Measurements from ENCODE around the gene IFT20. TPM values are rescaled to one million over a fixed set of nuclear protein-coding genes. Genes with fewer than 3 reads are reported as not detected.

IFT20 gene
- total RNA-seq, 5 donors from 2014 or later (not counting 1 experiment from before 2014, with no cell fraction given) = 29.3 to 55.4 (median 33.8) TPM

- peaks cover 0 to 2% (median 0%) of the 10 kb centered on the region in 3 donors for H3K4me1 Mint-ChIP-seq
- no peak overlapping the region for H3K4me3 ChIP-seq (ENCODE audit: control insufficient read depth in 1 of 2, extremely low read depth in 1 of 2, low read length in 1 of 2)
- H3K27me3 ChIP-seq (replicated peaks in 1 of 2; ENCODE audit: control insufficient read depth in 2 of 2, extremely low read depth in 1 of 2, insufficient read depth in 2 of 2, low read length in 1 of 2) = no peaks in the 10 kb centered on the region
- no peak overlapping the region for H3K4me3 Mint-ChIP-seq
- H3K36me3 ChIP-seq (ENCODE audit: control insufficient read depth in 2 of 2, extremely low read depth in 1 of 2, insufficient read depth in 1 of 2, low read length in 1 of 2) = peaks cover 3 to 33% of the 10 kb centered on the region in 2 donors
- ATAC-seq (replicated peaks in 1 of 4) = no peak
- peaks cover 21% of the 10 kb centered on the region for H3K36me3 Mint-ChIP-seq
- CTCF ChIA-PET = no interaction called here
- no peaks in the 10 kb centered on the region for H3K27me3 Mint-ChIP-seq
- H3K9me3 Mint-ChIP-seq = no peaks in the 10 kb centered on the region
- H3K27ac Mint-ChIP-seq = no peak overlapping the region
- no peaks in the 10 kb centered on the region for H3K4me1 ChIP-seq (ENCODE audit: control insufficient read depth in 1 of 2, extremely low read depth in 1 of 2, insufficient read depth in 2 of 2, low read length in 2 of 2)
- POLR2A ChIA-PET = no interaction called here
- no peak overlapping the region for H3K27ac ChIP-seq (ENCODE audit: low read length)
- no peaks in the 10 kb centered on the region for H3K9me3 ChIP-seq
- no peak for DNase-seq
- WGBS (ENCODE audit: insufficient coverage) = 100% methylated on average over 5 of the region's 7 CpGs
Measured at GRCh38 chr17:28326114-28326513, 9.2 kb downstream of the IFT20 start.

GRCh38 chr17:28325211-28325610 is 10.1 kb downstream of the IFT20 start:
- no peak overlapping the region for H3K27ac ChIP-seq (ENCODE audit: low read length)
- H3K4me1 ChIP-seq (ENCODE audit: control insufficient read depth in 1 of 2, extremely low read depth in 1 of 2, insufficient read depth in 2 of 2, low read length in 2 of 2) = no peaks in the 10 kb centered on the region
- H3K36me3 ChIP-seq (ENCODE audit: control insufficient read depth in 2 of 2, extremely low read depth in 1 of 2, insufficient read depth in 1 of 2, low read length in 1 of 2) = peaks cover 0 to 24% of the 10 kb centered on the region in 2 donors
- no peak overlapping the region for H3K4me3 ChIP-seq (ENCODE audit: control insufficient read depth in 1 of 2, extremely low read depth in 1 of 2, low read length in 1 of 2)
- DNase-seq (no peak), ATAC-seq (replicated peaks in 1 of 4) (no peak)
- no peak overlapping the region for H3K4me3 Mint-ChIP-seq
- no peaks in the 10 kb centered on the region for H3K27me3 Mint-ChIP-seq
- H3K27ac Mint-ChIP-seq = no peak overlapping the region
- no peaks in the 10 kb centered on the region for H3K9me3 Mint-ChIP-seq
- H3K4me1 Mint-ChIP-seq = peaks cover 2 to 6% (median 4%) of the 10 kb centered on the region in 3 donors
- ChIA-PET CTCF (no interaction called here), POLR2A (interaction anchor here in 1 of 2 donors (0.6 kb wide), 1 partner anchor 18 kb away, joined by 4 read pairs; no protein-coding TSS in a partner anchor)
- H3K36me3 Mint-ChIP-seq = peaks cover 15% of the 10 kb centered on the region
- 100% methylated on average over 4 of the region's 5 CpGs for WGBS (ENCODE audit: insufficient coverage)
- H3K9me3 ChIP-seq = no peaks in the 10 kb centered on the region
- H3K27me3 ChIP-seq (replicated peaks in 1 of 2; ENCODE audit: control insufficient read depth in 2 of 2, extremely low read depth in 1 of 2, insufficient read depth in 2 of 2, low read length in 1 of 2) = no peaks in the 10 kb centered on the region

GRCh38 chr17:28324781-28325180 is 10.5 kb downstream of the IFT20 start:
- no peak overlapping the region for H3K4me3 Mint-ChIP-seq
- Histone ChIP-seq H3K36me3 (ENCODE audit: control insufficient read depth in 2 of 2, extremely low read depth in 1 of 2, insufficient read depth in 1 of 2, low read length in 1 of 2) (peaks cover 0 to 21% of the 10 kb centered on the region in 2 donors), H3K9me3 (no peaks in the 10 kb centered on the region), H3K27me3 (replicated peaks in 1 of 2; ENCODE audit: control insufficient read depth in 2 of 2, extremely low read depth in 1 of 2, insufficient read depth in 2 of 2, low read length in 1 of 2) (no peaks in the 10 kb centered on the region), H3K27ac (ENCODE audit: low read length) (no peak overlapping the region), H3K4me1 (ENCODE audit: control insufficient read depth in 1 of 2, extremely low read depth in 1 of 2, insufficient read depth in 2 of 2, low read length in 2 of 2) (peaks cover 0 to 1% of the 10 kb centered on the region in 2 experiments), H3K4me3 (ENCODE audit: control insufficient read depth in 1 of 2, extremely low read depth in 1 of 2, low read length in 1 of 2) (no peak overlapping the region)
- DNase-seq = no peak
- no peak overlapping the region for H3K27ac Mint-ChIP-seq
- peaks cover 6 to 11% (median 9%) of the 10 kb centered on the region in 3 donors for H3K4me1 Mint-ChIP-seq
- H3K9me3 Mint-ChIP-seq = no peaks in the 10 kb centered on the region
- ATAC-seq (replicated peaks in 1 of 4) = no peak
- CTCF ChIA-PET = no interaction called here
- WGBS (ENCODE audit: insufficient coverage) = 88% methylated on average over 1 of the region's 3 CpGs
- H3K36me3 Mint-ChIP-seq = peaks cover 15% of the 10 kb centered on the region
- H3K27me3 Mint-ChIP-seq = no peaks in the 10 kb centered on the region
- POLR2A ChIA-PET = no interaction called here

GRCh38 chr17:28324267-28324745 is 11.0 kb downstream of the IFT20 start:
- peaks cover 0 to 18% of the 10 kb centered on the region in 2 donors for H3K36me3 ChIP-seq (ENCODE audit: control insufficient read depth in 2 of 2, extremely low read depth in 1 of 2, insufficient read depth in 1 of 2, low read length in 1 of 2)
- 100% methylated on average over 2 of the region's 5 CpGs for WGBS (ENCODE audit: insufficient coverage)
- peaks cover 3 to 6% of the 10 kb centered on the region in 2 experiments for H3K4me1 ChIP-seq (ENCODE audit: control insufficient read depth in 1 of 2, extremely low read depth in 1 of 2, insufficient read depth in 2 of 2, low read length in 2 of 2)
- CTCF ChIA-PET = no interaction called here
- no peaks in the 10 kb centered on the region for H3K9me3 Mint-ChIP-seq
- H3K27me3 ChIP-seq (replicated peaks in 1 of 2; ENCODE audit: control insufficient read depth in 2 of 2, extremely low read depth in 1 of 2, insufficient read depth in 2 of 2, low read length in 1 of 2) = no peaks in the 10 kb centered on the region
- H3K9me3 ChIP-seq = no peaks in the 10 kb centered on the region
- DNase-seq (no peak), ATAC-seq (replicated peaks in 1 of 4) (no peak)
- POLR2A ChIA-PET = no interaction called here
- H3K4me1 Mint-ChIP-seq = peaks cover 11 to 15% (median 13%) of the 10 kb centered on the region in 3 donors
- H3K36me3 Mint-ChIP-seq = peaks cover 15% of the 10 kb centered on the region
- H3K27ac Mint-ChIP-seq = no peak overlapping the region
- no peak overlapping the region for H3K27ac ChIP-seq (ENCODE audit: low read length)
- no peaks in the 10 kb centered on the region for H3K27me3 Mint-ChIP-seq
- H3K4me3 ChIP-seq (ENCODE audit: control insufficient read depth in 1 of 2, extremely low read depth in 1 of 2, low read length in 1 of 2) = no peak overlapping the region
- H3K4me3 Mint-ChIP-seq = no peak overlapping the region

GRCh38 chr17:28320215-28321061 is 14.8 kb downstream of the IFT20 start:
- Histone ChIP-seq H3K36me3 (ENCODE audit: control insufficient read depth in 2 of 2, extremely low read depth in 1 of 2, insufficient read depth in 1 of 2, low read length in 1 of 2) (no peaks in the 10 kb centered on the region), H3K27ac (ENCODE audit: low read length) (no peak overlapping the region), H3K4me1 (ENCODE audit: control insufficient read depth in 1 of 2, extremely low read depth in 1 of 2, insufficient read depth in 2 of 2, low read length in 2 of 2) (peaks cover 4 to 19% of the 10 kb centered on the region in 2 experiments), H3K4me3 (ENCODE audit: control insufficient read depth in 1 of 2, extremely low read depth in 1 of 2, low read length in 1 of 2) (no peak overlapping the region), H3K27me3 (replicated peaks in 1 of 2; ENCODE audit: control insufficient read depth in 2 of 2, extremely low read depth in 1 of 2, insufficient read depth in 2 of 2, low read length in 1 of 2) (peaks cover 0 to 4% of the 10 kb centered on the region in 2 experiments), H3K9me3 (no peaks in the 10 kb centered on the region)
- H3K9me3 Mint-ChIP-seq = no peaks in the 10 kb centered on the region
- POLR2A ChIA-PET = interaction anchor here (0.6 to 1.5 kb wide), 3 partner anchors 15 to 508 kb away, joined by 5 to 11 read pairs (median 5); partner anchors contain the start of genes TNFAIP1 (in 2 of the 2) and IFT20 (in 1 of the 2)
- H3K27ac Mint-ChIP-seq = no peak overlapping the region
- H3K4me1 Mint-ChIP-seq = peaks cover 21 to 31% (median 28%) of the 10 kb centered on the region in 3 donors
- H3K27me3 Mint-ChIP-seq = peaks cover 0 to 4% of the 10 kb centered on the region in 2 donors
- H3K36me3 Mint-ChIP-seq = no peaks in the 10 kb centered on the region
- ATAC-seq (replicated peaks in 1 of 4) = no peak
- CTCF ChIA-PET = interaction anchor here in 1 of 2 donors (3.5 kb wide), 1 partner anchor 15 kb away, joined by 15 read pairs; the partner anchor contains the start of genes IFT20 and TNFAIP1
- 100% methylated on average over 1 of the region's 8 CpGs for WGBS (ENCODE audit: insufficient coverage)
- peak overlapping the region; percentile 79 to 89 (median 88) for H3K4me3 Mint-ChIP-seq
- DNase-seq = no peak

GRCh38 chr17:28319598-28319935 is 15.7 kb downstream of the IFT20 start:
- 9% methylated on average over 4 of the region's 7 CpGs for WGBS (ENCODE audit: insufficient coverage)
- H3K27ac ChIP-seq (ENCODE audit: low read length) = no peak overlapping the region
- Mint-ChIP-seq H3K27me3 (peaks cover 0 to 4% of the 10 kb centered on the region in 2 donors), H3K27ac (peak overlapping the region in 1 of 2 donors; percentile 58), H3K36me3 (no peaks in the 10 kb centered on the region), H3K4me1 (peaks cover 21 to 31% (median 28%) of the 10 kb centered on the region in 3 donors), H3K4me3 (peak overlapping the region; percentile 79 to 89 (median 88)), H3K9me3 (no peaks in the 10 kb centered on the region)
- DNase-seq = no peak
- H3K4me1 ChIP-seq (ENCODE audit: control insufficient read depth in 1 of 2, extremely low read depth in 1 of 2, insufficient read depth in 2 of 2, low read length in 2 of 2) = peaks cover 4 to 19% of the 10 kb centered on the region in 2 experiments
- ChIA-PET POLR2A (interaction anchor here (0.6 to 1.5 kb wide), 3 partner anchors 16 to 1552 kb away, joined by 4 to 11 read pairs (median 5); partner anchors contain the start of genes TNFAIP1 (in 2 of the 2) and IFT20 (in 1 of the 2)), CTCF (interaction anchor here (0.7 to 3.5 kb wide), 3 partner anchors 16 to 514 kb away, joined by 3 to 15 read pairs (median 4); partner anchors contain the start of genes TNFAIP1 (in 2 of the 2) and IFT20 (in 1 of the 2))
- peaks cover 0 to 4% of the 10 kb centered on the region in 2 experiments for H3K27me3 ChIP-seq (replicated peaks in 1 of 2; ENCODE audit: control insufficient read depth in 2 of 2, extremely low read depth in 1 of 2, insufficient read depth in 2 of 2, low read length in 1 of 2)
- no peak for ATAC-seq (replicated peaks in 1 of 4)
- H3K4me3 ChIP-seq (ENCODE audit: control insufficient read depth in 1 of 2, extremely low read depth in 1 of 2, low read length in 1 of 2) = peak overlapping the region; percentile 76 to 78
- H3K36me3 ChIP-seq (ENCODE audit: control insufficient read depth in 2 of 2, extremely low read depth in 1 of 2, insufficient read depth in 1 of 2, low read length in 1 of 2) = no peaks in the 10 kb centered on the region
- no peaks in the 10 kb centered on the region for H3K9me3 ChIP-seq

All from T-cell (primary cell).